Measurements from ENCODE around the gene SPRY4.
"Not testable (repeated sequence)": the region's sequence is repeated elsewhere in the genome, so short reads cannot be mapped to it uniquely, and the experiment has no call there.

SPRY4 gene

DNA sequence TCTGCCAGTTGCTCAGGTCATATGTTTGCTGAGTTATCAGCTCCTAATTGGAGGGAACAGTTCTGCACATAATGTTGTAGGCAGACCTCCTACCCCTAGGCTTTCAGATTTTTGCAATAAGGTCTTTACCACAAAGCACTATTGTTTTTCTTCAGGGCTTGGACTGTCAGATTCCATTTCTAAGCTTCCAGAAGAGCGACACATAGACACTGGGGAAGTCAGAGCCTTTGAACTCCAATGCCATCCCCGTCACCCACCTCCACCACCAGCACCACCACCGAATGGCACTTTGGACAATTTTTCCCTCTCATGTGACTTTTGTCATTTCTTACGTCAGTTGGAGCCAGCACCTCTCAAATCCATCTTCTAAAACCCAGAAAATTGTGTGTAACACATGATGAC, 28.3 kb upstream of the SPRY4 start:
- TF ChIP-seq, protein P1, sequence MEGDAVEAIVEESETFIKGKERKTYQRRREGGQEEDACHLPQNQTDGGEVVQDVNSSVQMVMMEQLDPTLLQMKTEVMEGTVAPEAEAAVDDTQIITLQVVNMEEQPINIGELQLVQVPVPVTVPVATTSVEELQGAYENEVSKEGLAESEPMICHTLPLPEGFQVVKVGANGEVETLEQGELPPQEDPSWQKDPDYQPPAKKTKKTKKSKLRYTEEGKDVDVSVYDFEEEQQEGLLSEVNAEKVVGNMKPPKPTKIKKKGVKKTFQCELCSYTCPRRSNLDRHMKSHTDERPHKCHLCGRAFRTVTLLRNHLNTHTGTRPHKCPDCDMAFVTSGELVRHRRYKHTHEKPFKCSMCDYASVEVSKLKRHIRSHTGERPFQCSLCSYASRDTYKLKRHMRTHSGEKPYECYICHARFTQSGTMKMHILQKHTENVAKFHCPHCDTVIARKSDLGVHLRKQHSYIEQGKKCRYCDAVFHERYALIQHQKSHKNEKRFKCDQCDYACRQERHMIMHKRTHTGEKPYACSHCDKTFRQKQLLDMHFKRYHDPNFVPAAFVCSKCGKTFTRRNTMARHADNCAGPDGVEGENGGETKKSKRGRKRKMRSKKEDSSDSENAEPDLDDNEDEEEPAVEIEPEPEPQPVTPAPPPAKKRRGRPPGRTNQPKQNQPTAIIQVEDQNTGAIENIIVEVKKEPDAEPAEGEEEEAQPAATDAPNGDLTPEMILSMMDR (IDR thresholded peaks at IDR 0.05; ENCODE audit: insufficient read depth, low read depth, low read length, missing control alignments), result no peak
- no peak overlapping the region for H3K4me3 ChIP-seq (ENCODE audit: low read length)
- no peak for DNase-seq (ENCODE audit: low read depth)

DNA sequence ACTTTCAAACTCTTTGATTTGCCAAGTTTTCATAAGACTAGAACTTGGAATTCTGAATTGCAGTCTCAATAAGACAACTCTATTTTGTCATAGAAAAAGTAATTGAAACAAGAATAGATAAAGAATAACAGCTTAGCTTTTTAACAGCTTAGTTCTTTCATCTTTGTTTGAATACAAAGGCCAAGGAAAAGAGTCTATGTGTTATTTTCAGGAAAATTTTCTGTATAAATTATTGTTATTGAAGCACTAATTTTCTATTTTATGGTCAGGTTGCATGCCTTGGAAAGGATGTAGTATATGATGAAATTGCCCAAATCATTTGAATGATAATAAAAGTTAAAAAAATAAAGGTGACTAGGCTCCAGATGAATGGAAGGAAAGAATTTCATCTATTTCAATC, 25.2 kb upstream of the SPRY4 start:
- TF ChIP-seq, protein P1 (IDR thresholded peaks at IDR 0.05; ENCODE audit: insufficient read depth, low read depth, low read length, missing control alignments), result no peak

DNA sequence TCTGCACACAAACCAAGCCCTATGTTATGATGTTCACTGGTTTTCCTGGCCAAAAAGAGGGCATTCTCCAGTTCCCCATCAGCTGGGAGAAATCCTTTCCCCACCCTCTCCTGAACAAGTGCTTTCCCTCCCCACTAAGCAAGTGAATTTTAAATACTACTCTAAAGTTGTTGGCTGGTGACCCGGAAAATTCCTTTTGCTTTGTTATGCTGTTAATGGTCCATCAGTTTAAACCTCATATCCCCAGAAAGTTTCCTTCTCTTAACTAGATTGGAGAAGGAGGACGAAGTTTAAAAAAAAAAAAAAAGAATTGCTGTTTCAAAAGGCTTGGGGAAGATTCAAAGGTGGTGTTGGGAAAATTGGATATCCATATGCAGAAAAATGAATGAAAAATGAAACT, 21.9 kb upstream of the SPRY4 start:
- H3K4me3 ChIP-seq (ENCODE audit: low read length), result no peak overlapping the region
- TF ChIP-seq, protein P1 (IDR thresholded peaks at IDR 0.05; ENCODE audit: insufficient read depth, low read depth, low read length, missing control alignments), result no peak
- DNase-seq (ENCODE audit: low read depth), result no peak

More for the DNA sequence above, 25.2 kb upstream of the SPRY4 start:
- no peak for DNase-seq (ENCODE audit: low read depth)
- H3K4me3 ChIP-seq (ENCODE audit: low read length), result no peak overlapping the region

DNA sequence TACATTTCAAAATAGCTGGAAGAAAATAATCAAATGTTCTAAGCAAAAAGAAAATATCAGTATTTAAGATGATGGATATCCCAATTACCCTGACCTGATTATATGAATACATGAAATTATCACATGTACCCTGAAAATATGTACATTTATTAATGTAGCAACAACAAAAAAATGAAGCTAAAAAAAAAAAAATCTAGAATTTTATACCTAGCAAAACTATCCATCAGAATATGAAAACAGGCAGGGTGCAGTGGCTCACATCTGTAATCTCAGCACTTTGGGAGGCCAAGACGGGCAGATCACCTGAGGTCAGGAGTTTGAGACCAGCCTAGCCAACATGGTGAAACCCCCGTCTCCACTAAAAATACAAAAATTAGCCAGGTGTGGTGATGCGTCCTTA, 20.1 kb upstream of the SPRY4 start:
- not testable (repeated sequence) for DNase-seq (ENCODE audit: low read depth)

DNA sequence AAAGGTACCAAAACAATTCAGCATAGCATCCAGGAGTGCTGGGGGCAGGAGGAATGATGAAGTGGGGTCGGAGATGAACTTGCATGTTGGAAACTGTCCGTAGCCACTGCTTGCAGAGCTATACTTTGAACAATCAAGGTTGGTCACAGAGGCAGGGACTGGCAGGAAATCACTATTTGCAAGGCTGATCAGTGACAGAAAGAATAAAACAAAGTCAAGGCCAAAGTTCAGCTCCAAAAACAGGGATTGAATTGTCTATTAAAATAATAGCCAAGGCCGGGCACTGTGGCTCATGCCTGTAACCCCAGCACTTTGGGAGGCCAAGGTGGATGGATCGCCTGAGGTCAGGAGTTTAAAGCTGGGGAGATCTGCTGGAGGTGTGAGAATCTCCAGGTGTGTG, 18.7 kb upstream of the SPRY4 start:
- no peak for DNase-seq (ENCODE audit: low read depth)
- no peak overlapping the region for H3K4me3 ChIP-seq (ENCODE audit: low read length)
- TF ChIP-seq, protein P1 (IDR thresholded peaks at IDR 0.05; ENCODE audit: insufficient read depth, low read depth, low read length, missing control alignments), result no peak

More for the DNA sequence above, 20.1 kb upstream of the SPRY4 start:
- not testable (repeated sequence) for H3K4me3 ChIP-seq (ENCODE audit: low read length)

DNA sequence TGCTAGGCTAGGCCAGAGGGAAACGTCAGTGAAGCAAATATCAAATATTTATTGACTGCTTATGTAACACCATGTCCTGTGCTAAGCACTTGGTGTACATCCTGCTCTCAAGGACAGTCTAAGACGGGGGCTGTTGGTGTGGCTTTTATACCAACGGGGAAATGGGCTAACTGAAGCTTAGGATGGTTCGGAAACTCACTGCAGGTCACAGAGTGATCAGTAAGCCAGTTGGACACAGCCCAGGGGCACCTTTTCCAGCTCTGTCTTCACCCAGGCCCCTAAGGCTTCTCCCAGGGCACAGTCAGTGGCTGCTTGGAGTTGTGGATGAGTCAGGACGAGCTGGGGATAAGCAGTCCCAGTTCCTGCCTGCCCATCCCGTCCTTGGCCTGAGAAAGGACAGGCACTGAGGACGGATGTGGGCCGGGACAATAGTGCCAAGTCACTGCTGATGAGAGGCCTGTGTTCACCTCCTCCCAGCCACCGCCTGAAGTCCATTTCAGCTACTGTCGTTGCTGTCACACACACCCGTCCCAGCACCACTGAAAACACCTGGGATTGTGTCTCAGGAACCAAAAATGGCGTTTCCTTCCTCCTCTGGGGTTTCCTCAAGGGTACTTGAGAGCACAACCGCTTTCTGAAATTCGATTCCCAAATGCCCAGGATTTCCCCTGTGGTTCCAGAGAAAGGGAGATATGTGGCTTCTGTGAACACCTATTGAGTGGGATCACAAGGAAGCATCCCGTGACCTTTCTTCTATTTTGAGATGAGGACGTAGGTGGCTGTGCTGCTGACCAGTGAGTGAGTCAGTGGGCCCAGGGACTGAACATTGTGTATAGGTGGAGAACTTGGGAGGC, 17.5 kb upstream of the SPRY4 start:
- DNase-seq (ENCODE audit: low read depth), result peak; percentile 46
- TF ChIP-seq, protein P1 (IDR thresholded peaks at IDR 0.05; ENCODE audit: insufficient read depth, low read depth, low read length, missing control alignments), result no peak
- H3K4me3 ChIP-seq (ENCODE audit: low read length), result no peak overlapping the region

DNA sequence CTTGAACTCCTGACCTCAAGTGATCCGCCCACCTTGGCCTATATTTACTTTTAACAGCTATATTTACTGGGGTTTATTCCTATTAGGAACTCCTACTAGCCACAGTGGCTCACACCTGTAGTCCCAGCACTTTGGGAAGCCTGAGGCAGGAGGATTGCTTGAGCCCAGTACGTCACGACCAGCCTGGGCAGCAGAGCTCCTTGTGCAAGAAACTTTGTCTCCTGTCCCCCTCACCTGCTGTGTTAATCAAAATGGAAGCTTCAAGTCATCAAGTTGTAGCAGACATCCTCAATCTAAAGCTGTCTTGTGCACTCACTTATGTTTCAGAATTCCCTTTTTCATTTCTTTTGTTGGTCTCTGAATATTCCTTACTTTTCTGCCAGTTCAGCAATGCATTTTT, 15.0 kb upstream of the SPRY4 start:
- TF ChIP-seq, protein P1 (IDR thresholded peaks at IDR 0.05; ENCODE audit: insufficient read depth, low read depth, low read length, missing control alignments), result no peak

More for the DNA sequence above, 15.0 kb upstream of the SPRY4 start:
- DNase-seq (ENCODE audit: low read depth), result no peak
- no peak overlapping the region for H3K4me3 ChIP-seq (ENCODE audit: low read length)

All from epithelial cell of esophagus (primary cell).